ENCODE data around the gene SYAP1.

Gene SYAP1

GRCh38 chrX:16743604-16744325, 24.4 kb downstream of the SYAP1 start:
- H3K4me3 ChIP-seq (ENCODE audit: low read depth, low read length), result no peak overlapping the region
- no peak for DNase-seq (ENCODE audit: low read depth)
- TF ChIP-seq MYC (IDR thresholded peaks at IDR 0.05; ENCODE audit: low read depth, low read length) (no peak), MAX (IDR thresholded peaks at IDR 0.05; ENCODE audit: low read depth, low read length) (no peak), POLR2A (IDR thresholded peaks at IDR 0.05; ENCODE audit: extremely low read depth, insufficient read length) (no peak)
- TF ChIP-seq, protein P1, sequence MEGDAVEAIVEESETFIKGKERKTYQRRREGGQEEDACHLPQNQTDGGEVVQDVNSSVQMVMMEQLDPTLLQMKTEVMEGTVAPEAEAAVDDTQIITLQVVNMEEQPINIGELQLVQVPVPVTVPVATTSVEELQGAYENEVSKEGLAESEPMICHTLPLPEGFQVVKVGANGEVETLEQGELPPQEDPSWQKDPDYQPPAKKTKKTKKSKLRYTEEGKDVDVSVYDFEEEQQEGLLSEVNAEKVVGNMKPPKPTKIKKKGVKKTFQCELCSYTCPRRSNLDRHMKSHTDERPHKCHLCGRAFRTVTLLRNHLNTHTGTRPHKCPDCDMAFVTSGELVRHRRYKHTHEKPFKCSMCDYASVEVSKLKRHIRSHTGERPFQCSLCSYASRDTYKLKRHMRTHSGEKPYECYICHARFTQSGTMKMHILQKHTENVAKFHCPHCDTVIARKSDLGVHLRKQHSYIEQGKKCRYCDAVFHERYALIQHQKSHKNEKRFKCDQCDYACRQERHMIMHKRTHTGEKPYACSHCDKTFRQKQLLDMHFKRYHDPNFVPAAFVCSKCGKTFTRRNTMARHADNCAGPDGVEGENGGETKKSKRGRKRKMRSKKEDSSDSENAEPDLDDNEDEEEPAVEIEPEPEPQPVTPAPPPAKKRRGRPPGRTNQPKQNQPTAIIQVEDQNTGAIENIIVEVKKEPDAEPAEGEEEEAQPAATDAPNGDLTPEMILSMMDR (IDR thresholded peaks at IDR 0.05; ENCODE audit: low read depth, low read length), result no peak

DNA sequence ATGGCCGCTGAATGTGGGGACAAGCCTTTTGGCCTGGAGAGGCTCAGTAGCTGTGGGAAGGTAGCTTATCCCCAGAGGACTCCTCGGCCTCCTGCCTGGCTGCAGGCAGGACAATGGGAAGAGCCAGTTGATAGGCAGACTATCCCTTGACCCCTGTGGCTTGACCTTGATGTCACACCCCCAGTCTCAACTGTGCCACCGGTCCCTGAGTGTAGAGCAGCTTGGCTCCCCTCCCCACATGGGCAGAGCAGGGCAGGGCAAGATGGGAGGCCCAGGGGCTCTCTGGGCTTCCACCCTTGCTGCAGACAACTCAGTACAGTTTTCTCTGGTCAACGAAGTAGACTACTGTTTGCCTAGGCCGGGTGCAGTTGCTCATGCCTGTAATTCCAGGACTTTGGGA, 25.7 kb downstream of the SYAP1 start:
- no peak overlapping the region for H3K4me3 ChIP-seq (ENCODE audit: low read depth, low read length)
- TF ChIP-seq MAX (IDR thresholded peaks at IDR 0.05; ENCODE audit: low read depth, low read length) (no peak), MYC (IDR thresholded peaks at IDR 0.05; ENCODE audit: low read depth, low read length) (no peak), POLR2A (IDR thresholded peaks at IDR 0.05; ENCODE audit: extremely low read depth, insufficient read length) (no peak)
- TF ChIP-seq, protein P1 (IDR thresholded peaks at IDR 0.05; ENCODE audit: low read depth, low read length), result no peak
- no peak for DNase-seq (ENCODE audit: low read depth)

DNA sequence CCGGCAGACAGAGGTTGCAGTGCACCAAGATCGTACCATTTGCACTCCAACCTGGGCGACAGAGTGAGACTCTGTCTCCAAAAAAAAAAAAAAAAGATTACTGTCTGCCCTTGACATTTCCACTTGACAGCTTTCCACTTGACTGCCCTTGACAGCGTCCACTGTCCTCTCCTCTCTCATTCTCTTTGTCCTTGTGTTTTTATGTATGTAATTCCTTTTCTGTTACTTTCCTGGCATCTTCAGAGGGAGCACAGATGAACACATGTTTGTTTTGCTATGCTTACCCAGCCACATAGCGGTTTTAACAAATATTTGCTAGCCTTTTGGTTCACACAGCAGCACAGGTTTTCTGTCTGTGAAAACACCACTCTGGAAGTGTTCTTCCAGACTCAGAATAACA, 26.2 kb downstream of the SYAP1 start:
- TF ChIP-seq, protein P1 (IDR thresholded peaks at IDR 0.05; ENCODE audit: low read depth, low read length), result no peak
- no peak for TF ChIP-seq MAX (IDR thresholded peaks at IDR 0.05; ENCODE audit: low read depth, low read length)
- TF ChIP-seq MYC (IDR thresholded peaks at IDR 0.05; ENCODE audit: low read depth, low read length), result no peak
- no peak for TF ChIP-seq POLR2A (IDR thresholded peaks at IDR 0.05; ENCODE audit: extremely low read depth, insufficient read length)
- H3K4me3 ChIP-seq (ENCODE audit: low read depth, low read length), result no peak overlapping the region
- DNase-seq (ENCODE audit: low read depth), result no peak

GRCh38 chrX:16748425-16748824, 29.0 kb downstream of the SYAP1 start:
- H3K4me3 ChIP-seq (ENCODE audit: low read depth, low read length), result no peak overlapping the region
- no peak for TF ChIP-seq MAX (IDR thresholded peaks at IDR 0.05; ENCODE audit: low read depth, low read length)
- no peak for TF ChIP-seq MYC (IDR thresholded peaks at IDR 0.05; ENCODE audit: low read depth, low read length)
- no peak for TF ChIP-seq POLR2A (IDR thresholded peaks at IDR 0.05; ENCODE audit: extremely low read depth, insufficient read length)
- TF ChIP-seq, protein P1 (IDR thresholded peaks at IDR 0.05; ENCODE audit: low read depth, low read length), result no peak
- DNase-seq (ENCODE audit: low read depth), result no peak

- DNase-seq (ENCODE audit: low read depth), result no peak
- H3K4me3 ChIP-seq (ENCODE audit: low read depth, low read length), result no peak overlapping the region
- TF ChIP-seq POLR2A (IDR thresholded peaks at IDR 0.05; ENCODE audit: extremely low read depth, insufficient read length) (no peak), MYC (IDR thresholded peaks at IDR 0.05; ENCODE audit: low read depth, low read length) (no peak), MAX (IDR thresholded peaks at IDR 0.05; ENCODE audit: low read depth, low read length) (no peak)
- TF ChIP-seq, protein P1 (IDR thresholded peaks at IDR 0.05; ENCODE audit: low read depth, low read length), result no peak
Measured at GRCh38 chrX:16750136-16750535, 30.7 kb downstream of the SYAP1 start.

Measured in NB4 (cell line).